ENCODE results near the gene SLC22A16. TPM values are rescaled to one million over a fixed set of nuclear protein-coding genes. Genes with fewer than 3 reads are reported as not detected.

Gene SLC22A16
- total RNA-seq, 1 experiment from 2014 or later, result not detected

DNA sequence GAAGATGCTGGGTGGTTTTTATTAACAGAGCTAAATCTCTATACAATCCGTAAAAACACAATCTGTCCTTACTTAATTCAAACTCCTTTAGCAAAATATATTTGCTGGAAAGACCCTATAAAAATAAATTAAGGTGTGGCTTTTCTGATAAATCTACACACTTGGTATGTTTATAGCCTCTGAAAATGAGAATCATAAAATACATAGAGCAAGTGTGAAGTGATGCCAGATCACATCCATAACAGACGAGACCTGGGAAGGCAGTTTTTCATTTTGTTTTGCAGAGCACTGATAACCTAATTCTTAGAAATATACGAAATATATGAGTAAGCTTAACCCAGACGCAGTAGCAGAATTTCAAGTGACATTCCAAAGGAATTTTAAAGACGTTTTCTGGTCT lies 50.6 kb downstream of the SLC22A16 start (continued):
- TF ChIP-seq CTCF (IDR thresholded peaks at IDR 0.05) (no peak), ARID4B (CRISPR knock-in tag; IDR thresholded peaks at IDR 0.05; ENCODE audit: borderline replicate concordance) (no peak), ETV6 (CRISPR knock-in tag; IDR thresholded peaks at IDR 0.05) (no peak), NR2C2 (CRISPR knock-in tag; IDR thresholded peaks at IDR 0.05) (no peak), MXD4 (CRISPR knock-in tag; IDR thresholded peaks at IDR 0.05; ENCODE audit: borderline replicate concordance) (no peak)
- TF ChIP-seq, protein P1, sequence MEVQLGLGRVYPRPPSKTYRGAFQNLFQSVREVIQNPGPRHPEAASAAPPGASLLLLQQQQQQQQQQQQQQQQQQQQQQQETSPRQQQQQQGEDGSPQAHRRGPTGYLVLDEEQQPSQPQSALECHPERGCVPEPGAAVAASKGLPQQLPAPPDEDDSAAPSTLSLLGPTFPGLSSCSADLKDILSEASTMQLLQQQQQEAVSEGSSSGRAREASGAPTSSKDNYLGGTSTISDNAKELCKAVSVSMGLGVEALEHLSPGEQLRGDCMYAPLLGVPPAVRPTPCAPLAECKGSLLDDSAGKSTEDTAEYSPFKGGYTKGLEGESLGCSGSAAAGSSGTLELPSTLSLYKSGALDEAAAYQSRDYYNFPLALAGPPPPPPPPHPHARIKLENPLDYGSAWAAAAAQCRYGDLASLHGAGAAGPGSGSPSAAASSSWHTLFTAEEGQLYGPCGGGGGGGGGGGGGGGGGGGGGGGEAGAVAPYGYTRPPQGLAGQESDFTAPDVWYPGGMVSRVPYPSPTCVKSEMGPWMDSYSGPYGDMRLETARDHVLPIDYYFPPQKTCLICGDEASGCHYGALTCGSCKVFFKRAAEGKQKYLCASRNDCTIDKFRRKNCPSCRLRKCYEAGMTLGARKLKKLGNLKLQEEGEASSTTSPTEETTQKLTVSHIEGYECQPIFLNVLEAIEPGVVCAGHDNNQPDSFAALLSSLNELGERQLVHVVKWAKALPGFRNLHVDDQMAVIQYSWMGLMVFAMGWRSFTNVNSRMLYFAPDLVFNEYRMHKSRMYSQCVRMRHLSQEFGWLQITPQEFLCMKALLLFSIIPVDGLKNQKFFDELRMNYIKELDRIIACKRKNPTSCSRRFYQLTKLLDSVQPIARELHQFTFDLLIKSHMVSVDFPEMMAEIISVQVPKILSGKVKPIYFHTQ (CRISPR knock-in tag; IDR thresholded peaks at IDR 0.05), result no peak

DNA sequence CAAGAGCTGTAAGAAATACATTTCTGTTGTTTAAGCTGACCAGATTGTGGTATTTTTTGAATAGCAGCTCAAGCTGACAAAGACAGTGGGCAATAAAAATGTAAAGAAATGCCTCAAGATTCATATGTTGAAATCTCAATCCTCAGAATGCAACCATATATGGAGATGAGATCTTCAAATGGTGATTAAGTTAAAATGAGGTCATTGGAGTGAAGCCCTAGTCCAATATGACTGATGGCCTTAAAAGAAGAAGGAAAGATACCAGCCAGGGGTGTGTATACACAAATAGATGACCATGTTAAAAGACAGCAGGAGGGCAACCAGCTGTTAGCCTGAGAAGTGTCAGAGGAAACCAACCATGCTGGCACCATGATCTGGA lies 54.0 kb downstream of the SLC22A16 start:
- no peak for DNase-seq (ENCODE audit: low spot score)
- ATAC-seq, result no peak
- Mint-ChIP-seq H3K4me1 (no peaks in the 10 kb centered on the region), H3K27me3 (ENCODE audit: low read depth) (no peaks in the 10 kb centered on the region), H3K27ac (no peak overlapping the region), H3K36me3 (no peaks in the 10 kb centered on the region), H3K4me3 (no peak overlapping the region), H3K9me3 (peaks cover 10% of the 10 kb centered on the region)
- CTCF ChIA-PET, result no interaction called here
- POLR2A ChIA-PET, result no interaction called here
- TF ChIP-seq RELA (CRISPR knock-in tag; IDR thresholded peaks at IDR 0.05; ENCODE audit: borderline replicate concordance), result no peak
- TF ChIP-seq, protein P2, sequence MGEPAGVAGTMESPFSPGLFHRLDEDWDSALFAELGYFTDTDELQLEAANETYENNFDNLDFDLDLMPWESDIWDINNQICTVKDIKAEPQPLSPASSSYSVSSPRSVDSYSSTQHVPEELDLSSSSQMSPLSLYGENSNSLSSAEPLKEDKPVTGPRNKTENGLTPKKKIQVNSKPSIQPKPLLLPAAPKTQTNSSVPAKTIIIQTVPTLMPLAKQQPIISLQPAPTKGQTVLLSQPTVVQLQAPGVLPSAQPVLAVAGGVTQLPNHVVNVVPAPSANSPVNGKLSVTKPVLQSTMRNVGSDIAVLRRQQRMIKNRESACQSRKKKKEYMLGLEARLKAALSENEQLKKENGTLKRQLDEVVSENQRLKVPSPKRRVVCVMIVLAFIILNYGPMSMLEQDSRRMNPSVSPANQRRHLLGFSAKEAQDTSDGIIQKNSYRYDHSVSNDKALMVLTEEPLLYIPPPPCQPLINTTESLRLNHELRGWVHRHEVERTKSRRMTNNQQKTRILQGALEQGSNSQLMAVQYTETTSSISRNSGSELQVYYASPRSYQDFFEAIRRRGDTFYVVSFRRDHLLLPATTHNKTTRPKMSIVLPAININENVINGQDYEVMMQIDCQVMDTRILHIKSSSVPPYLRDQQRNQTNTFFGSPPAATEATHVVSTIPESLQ (CRISPR knock-in tag; IDR thresholded peaks at IDR 0.05), result no peak
- TF ChIP-seq, protein P3, sequence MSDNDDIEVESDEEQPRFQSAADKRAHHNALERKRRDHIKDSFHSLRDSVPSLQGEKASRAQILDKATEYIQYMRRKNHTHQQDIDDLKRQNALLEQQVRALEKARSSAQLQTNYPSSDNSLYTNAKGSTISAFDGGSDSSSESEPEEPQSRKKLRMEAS (CRISPR knock-in tag; IDR thresholded peaks at IDR 0.05), result no peak
- TF ChIP-seq TEAD1 (CRISPR knock-in tag; IDR thresholded peaks at IDR 0.05), result no peak
- TF ChIP-seq ATF2 (CRISPR knock-in tag; IDR thresholded peaks at IDR 0.05; ENCODE audit: borderline replicate concordance, low read depth), result no peak
